GM12878 (cell line): ENCODE data around the gene MRTFB. TPM values are rescaled to one million over a fixed set of nuclear protein-coding genes. Genes with fewer than 3 reads are reported as not detected.

Experiments
- ATAC-seq: fragments of 200-7000 bp; cut with Tn5 transposase; 3 replicates; pipeline ENCODE4 v1.9.1; 2020; ENCODE audit warnings: mild to moderate bottlenecking, moderate library complexity
- BruUV-seq: library from RNA; stranded (reverse); fragments of 400-500 nt; replicated peaks from 2 replicates; lab custom pipeline; 2021; lab: Mats Ljungman, UMichigan
- CTCF ChIA-PET: fragments of 300-600 bp; sonication (Branson Sonifier 250); formaldehyde crosslinking; extraction: SDS; loops from one replicate; lab custom pipeline; 2021; ENCODE audit warnings: inconsistent platforms; lab: Yijun Ruan, JAX
- POLR2A ChIA-PET: fragments of 350-600 bp; formaldehyde crosslinking; extraction: SDS; loops from one replicate; lab custom pipeline; 2021; ENCODE audit warnings: inconsistent platforms; lab: Charles Lee
- RAD21 ChIA-PET: fragments of 300-600 bp; sonication (Branson Sonifier 250); formaldehyde crosslinking; loops from one replicate; lab custom pipeline; 2023; ENCODE audit warnings: antibody characterized with exemption; ENCODE audit not compliant: unreplicated experiment; lab: Charles Lee
- SMC1A ChIA-PET: fragments of 300-600 bp; sonication (Branson Sonifier 250); formaldehyde crosslinking; loops from one replicate; lab custom pipeline; 2023; ENCODE audit not compliant: unreplicated experiment, uncharacterized antibody; lab: Charles Lee
- DNase-seq: peaks from one replicate; pipeline ENCODE4 v3.0.0-alpha.2; 2011; ENCODE audit warnings: low read depth, low spot score
- FAIRE-seq: peaks from 3 replicates; lab custom pipeline; 2011; peaks lifted over from hg19 to GRCh38; lab: Jason Lieb, UNC
- H2AFZ ChIP-seq: 2 replicates; pipeline ENCODE4 v1.6.0; 2011; ENCODE audit warnings: low read depth, low read length, control low read depth; ENCODE audit not compliant: control insufficient read depth
- H3K27ac ChIP-seq: 2 replicates; pipeline ENCODE4 v1.5.1; 2011; ENCODE audit warnings: control low read depth; ENCODE audit not compliant: control insufficient read depth, insufficient read depth
- H3K27me3 ChIP-seq, 2 experiments: replicated peaks in 1 of 2; 2 replicates each; pipeline versions ENCODE4 v1.6.0 to v1.6.1; 2011; ENCODE audit warnings: low read length in 1 of 2; ENCODE audit not compliant: control insufficient read depth in 2 of 2, insufficient read depth in 2 of 2
- H3K36me3 ChIP-seq, 2 experiments: 2 replicates each; pipeline ENCODE4 v1.5.1; 2011; ENCODE audit warnings: low read length in 1 of 2; ENCODE audit not compliant: control insufficient read depth in 2 of 2, insufficient read depth in 2 of 2
- H3K4me1 ChIP-seq: 2 replicates; pipeline ENCODE4 v1.6.1; 2011; ENCODE audit warnings: mild to moderate bottlenecking, low read length, moderate library complexity, mixed read lengths; ENCODE audit not compliant: control insufficient read depth, insufficient read depth
- H3K4me2 ChIP-seq: 2 replicates; pipeline ENCODE4 v1.6.0; 2011; ENCODE audit warnings: control low read depth; ENCODE audit not compliant: control insufficient read depth, insufficient read depth
- H3K4me3 ChIP-seq: fragments of 200-600 bp; sonication (generic); 2 replicates; pipeline ENCODE4 v1.5.1; 2016
- H3K79me2 ChIP-seq: 2 replicates; pipeline ENCODE4 v1.6.0; 2011; ENCODE audit warnings: low read length; ENCODE audit not compliant: control insufficient read depth, insufficient read depth
- H3K9ac ChIP-seq: 2 replicates; pipeline ENCODE4 v1.8.0; 2011; ENCODE audit warnings: low read length, control low read depth, mixed read lengths; ENCODE audit not compliant: control insufficient read depth, insufficient read depth
- H3K9me3 ChIP-seq: replicated peaks from 3 replicates; pipeline ENCODE4 v1.5.1; 2011; ENCODE audit warnings: mild to moderate bottlenecking, low read length; ENCODE audit not compliant: control insufficient read depth, insufficient read depth
- H4K20me1 ChIP-seq: 2 replicates; pipeline ENCODE4 v1.6.0; 2011; ENCODE audit not compliant: control insufficient read depth, insufficient read depth
- ASH2L ChIP-seq: fragments of 300-600, 200-600 bp; sonication (generic); IDR thresholded peaks from 2 replicates; pipeline ENCODE4 v1.6.1; 2017; ENCODE audit warnings: low read depth, mild to moderate bottlenecking, borderline replicate concordance
- BRCA1 ChIP-seq: IDR thresholded peaks from 2 replicates; pipeline ENCODE4 v1.6.1; 2011; ENCODE audit warnings: low read depth, low read length, improper control_type of control experiment
- CREB1 ChIP-seq: IDR thresholded peaks from 2 replicates; pipeline ENCODE4 v1.6.1; 2012; ENCODE audit warnings: low read depth, mild to moderate bottlenecking, inconsistent platforms
- JUND ChIP-seq: IDR thresholded peaks from 2 replicates; pipeline ENCODE4 v1.6.1; 2012; ENCODE audit warnings: low read depth, mild to moderate bottlenecking, low read length, improper control_type of control experiment, moderate library complexity
- LARP7 ChIP-seq: fragments of 450-650 bp; IDR thresholded peaks from 2 replicates; pipeline ENCODE4 v1.6.1; 2017; ENCODE audit warnings: mild to moderate bottlenecking
- NR2F1 ChIP-seq: fragments of 450-650 bp; conservative IDR thresholded peaks from 2 replicates; pipeline ENCODE4 v1.6.1; 2017; ENCODE audit warnings: mild to moderate bottlenecking
- POU2F2 ChIP-seq: IDR thresholded peaks from 3 replicates; pipeline ENCODE4 v1.6.1; 2011; ENCODE audit warnings: low read depth, mild to moderate bottlenecking, low read length, borderline replicate concordance
- RELA ChIP-seq: fragments of 450-650 bp; IDR thresholded peaks from 2 replicates; pipeline ENCODE4 v1.8.0; 2014; ENCODE audit warnings: borderline replicate concordance; ENCODE audit not compliant: partially characterized antibody
- RUNX3 ChIP-seq: IDR thresholded peaks from 2 replicates; pipeline ENCODE4 v1.6.1; 2012; ENCODE audit warnings: low read length, inconsistent platforms
- TCF12 ChIP-seq: IDR thresholded peaks from 2 replicates; pipeline ENCODE4 v1.6.1; 2011; ENCODE audit warnings: low read depth, mild to moderate bottlenecking, low read length
- YBX1 ChIP-seq: fragments of 450-650 bp; IDR thresholded peaks from 2 replicates; pipeline ENCODE4 v1.6.1; 2016; ENCODE audit warnings: antibody characterized with exemption
- ZBED1 ChIP-seq: IDR thresholded peaks from 2 replicates; pipeline ENCODE4 v1.6.1; 2016; ENCODE audit warnings: borderline replicate concordance
- WGBS: methylation state at CpG from one replicate; pipeline ENCODE4 v1.1.6; 2016; ENCODE audit warnings: low lambda C conversion rate; ENCODE audit not compliant: insufficient replicate concordance, insufficient coverage; ENCODE audit errors: missing lambda C conversion rate; 5-methylcytosine and 5-hydroxymethylcytosine counted together
- in situ Hi-C: fragments of 300-500 bp; cut with MboI; formaldehyde crosslinking; loops from 9 replicates; pipeline ENCODE4 v1.14.3; 2018; ENCODE audit warnings: mixed read lengths
- intact Hi-C: fragments of 100-400 bp; cut with micrococcal nuclease; formaldehyde crosslinking; loops from one replicate; pipeline ENCODE4 v1.14.2; 2022; ENCODE audit not compliant: unreplicated experiment
- polyA plus RNA-seq, 11 experiments: library from polyadenylated mRNA; depleted of rRNA in 4 of 11; unstranded in 6 of 11; stranded (reverse) in 5 of 11; fragments of >200 nt; fragmentation: Nextera tagmentation in 4 of 11; fragmentation: Illumina TruSeq in 1 of 11; extraction: Ambion mirVana in 4 of 11; extraction: Trizol in 1 of 11; gene quantifications; 1 replicate in 1 of 11; 2 replicates in 10 of 11; pipeline versions ENCODE4 v1.2.1 to v1.2.3, GENCODE V29; 2011 to 2016; ENCODE audit warnings: inconsistent platforms in 2 of 11, missing spikeins in 2 of 11, low read depth in 1 of 11
- total RNA-seq, 4 experiments: library from RNA; depleted of rRNA in 3 of 4; stranded (reverse); fragments of >200 nt in 3 of 4; fragmentation: Illumina TruSeq in 1 of 4; extraction: Trizol in 1 of 4; gene quantifications; 2 replicates each; pipeline versions ENCODE4 v1.2.1 to v1.2.3, GENCODE V29; 2013 to 2021
- TF ChIP-seq, protein P1 (sequence below): fragments of 450-650 bp; formaldehyde crosslinking; IDR thresholded peaks from 2 replicates; pipeline ENCODE4 v1.5.0; 2022; ENCODE audit warnings: mild to moderate bottlenecking, missing genetic modification characterization
- TF ChIP-seq, protein P2 (sequence below): fragments of 150-350 bp; IDR thresholded peaks from 2 replicates; pipeline ENCODE4 v1.6.1; 2016; ENCODE audit warnings: low read depth, low read length
- TF ChIP-seq, protein P3 (sequence below): fragments of 450-650 bp; IDR thresholded peaks from 2 replicates; pipeline ENCODE4 v1.6.1; 2014; ENCODE audit warnings: mild to moderate bottlenecking

MRTFB gene
- total and polyA plus RNA-seq, 10 of the 15 experiments (the other 5 are each of a cell fraction or from before 2014, with no cell fraction given): 2.1 to 14.3 (median 8.0) TPM

DNA sequence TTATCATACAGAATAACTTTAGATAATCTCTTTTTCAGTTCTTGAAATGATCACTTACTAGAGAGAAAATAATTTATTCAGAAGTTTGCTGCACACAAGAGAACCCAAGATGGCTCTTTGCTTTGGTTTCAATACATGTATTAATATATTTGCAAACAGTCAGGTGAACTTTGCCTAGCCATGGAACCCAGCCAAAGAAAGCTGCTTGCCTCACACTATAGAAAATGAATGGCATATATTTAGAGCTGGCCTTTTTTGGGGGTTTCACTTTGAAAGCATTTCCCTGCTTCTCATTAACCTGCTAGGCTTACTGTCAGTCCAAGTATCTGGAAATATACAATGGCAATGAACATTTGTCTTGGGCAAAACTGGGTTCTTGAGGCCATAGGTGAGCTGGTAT is 75.3 kb downstream of the MRTFB start (continued):
- TF ChIP-seq RUNX3 (no peak), POU2F2 (no peak), RELA (no peak), LARP7 (no peak), BRCA1 (no peak)

DNA sequence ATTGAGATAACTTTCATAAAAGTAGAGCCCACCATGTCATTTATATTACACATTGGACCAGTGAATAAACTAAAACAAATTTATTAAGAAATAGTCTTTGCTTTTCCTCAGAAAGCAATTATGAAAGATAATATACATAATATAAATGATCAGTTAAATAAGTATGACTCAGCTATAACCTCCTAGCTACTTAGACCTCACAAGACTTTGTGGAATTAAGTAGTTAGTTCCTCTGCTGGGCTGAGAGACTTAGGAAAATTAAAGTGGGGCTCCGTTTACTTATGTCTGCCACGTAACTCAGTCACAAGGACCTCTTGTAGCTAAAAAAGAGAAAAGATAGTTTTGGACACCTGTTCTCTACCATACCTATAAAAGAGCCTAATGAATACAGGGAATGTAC is 76.9 kb downstream of the MRTFB start:
- Histone ChIP-seq H2AFZ (no peak overlapping the region), H3K27me3 (no peaks in the 10 kb centered on the region), H3K4me2 (no peak overlapping the region), H3K9ac (no peak overlapping the region), H3K79me2 (no peaks in the 10 kb centered on the region), H3K36me3 (no peaks in the 10 kb centered on the region), H3K27ac (no peak overlapping the region), H3K4me3 (no peak overlapping the region), H3K9me3 (no peaks in the 10 kb centered on the region), H3K4me1 (peaks cover 11% of the 10 kb centered on the region), H4K20me1 (no peaks in the 10 kb centered on the region)
- ChIA-PET CTCF (interaction anchor here (0.7 to 1.9 kb wide), 3 partner anchors 10 to 224 kb away, joined by 3 to 5 read pairs (median 4); no protein-coding TSS in a partner anchor), SMC1A (interaction anchor here (0.8 to 3.6 kb wide), 8 partner anchors 9 to 121 kb away, joined by 3 to 16 read pairs (median 3); no protein-coding TSS in a partner anchor), POLR2A (no interaction called here), RAD21 (no interaction called here)
- FAIRE-seq: no peak
- BruUV-seq: no TSS peak
- in situ Hi-C loops (no loop called here), intact Hi-C loops (no loop called here)
- ATAC-seq: no peak
- no peak for DNase-seq
- WGBS: 98% methylated on average over 2 of the region's 2 CpGs
- TF ChIP-seq NR2F1 (no peak), CREB1 (no peak), JUND (no peak), YBX1 (no peak), ASH2L (no peak), TCF12 (no peak), ZBED1 (no peak)
- TF ChIP-seq, protein P1, sequence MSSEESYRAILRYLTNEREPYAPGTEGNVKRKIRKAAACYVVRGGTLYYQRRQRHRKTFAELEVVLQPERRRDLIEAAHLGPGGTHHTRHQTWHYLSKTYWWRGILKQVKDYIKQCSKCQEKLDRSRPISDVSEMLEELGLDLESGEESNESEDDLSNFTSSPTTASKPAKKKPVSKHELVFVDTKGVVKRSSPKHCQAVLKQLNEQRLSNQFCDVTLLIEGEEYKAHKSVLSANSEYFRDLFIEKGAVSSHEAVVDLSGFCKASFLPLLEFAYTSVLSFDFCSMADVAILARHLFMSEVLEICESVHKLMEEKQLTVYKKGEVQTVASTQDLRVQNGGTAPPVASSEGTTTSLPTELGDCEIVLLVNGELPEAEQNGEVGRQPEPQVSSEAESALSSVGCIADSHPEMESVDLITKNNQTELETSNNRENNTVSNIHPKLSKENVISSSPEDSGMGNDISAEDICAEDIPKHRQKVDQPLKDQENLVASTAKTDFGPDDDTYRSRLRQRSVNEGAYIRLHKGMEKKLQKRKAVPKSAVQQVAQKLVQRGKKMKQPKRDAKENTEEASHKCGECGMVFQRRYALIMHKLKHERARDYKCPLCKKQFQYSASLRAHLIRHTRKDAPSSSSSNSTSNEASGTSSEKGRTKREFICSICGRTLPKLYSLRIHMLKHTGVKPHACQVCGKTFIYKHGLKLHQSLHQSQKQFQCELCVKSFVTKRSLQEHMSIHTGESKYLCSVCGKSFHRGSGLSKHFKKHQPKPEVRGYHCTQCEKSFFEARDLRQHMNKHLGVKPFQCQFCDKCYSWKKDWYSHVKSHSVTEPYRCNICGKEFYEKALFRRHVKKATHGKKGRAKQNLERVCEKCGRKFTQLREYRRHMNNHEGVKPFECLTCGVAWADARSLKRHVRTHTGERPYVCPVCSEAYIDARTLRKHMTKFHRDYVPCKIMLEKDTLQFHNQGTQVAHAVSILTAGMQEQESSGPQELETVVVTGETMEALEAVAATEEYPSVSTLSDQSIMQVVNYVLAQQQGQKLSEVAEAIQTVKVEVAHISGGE (CRISPR knock-in tag): no peak
- TF ChIP-seq, protein P2, sequence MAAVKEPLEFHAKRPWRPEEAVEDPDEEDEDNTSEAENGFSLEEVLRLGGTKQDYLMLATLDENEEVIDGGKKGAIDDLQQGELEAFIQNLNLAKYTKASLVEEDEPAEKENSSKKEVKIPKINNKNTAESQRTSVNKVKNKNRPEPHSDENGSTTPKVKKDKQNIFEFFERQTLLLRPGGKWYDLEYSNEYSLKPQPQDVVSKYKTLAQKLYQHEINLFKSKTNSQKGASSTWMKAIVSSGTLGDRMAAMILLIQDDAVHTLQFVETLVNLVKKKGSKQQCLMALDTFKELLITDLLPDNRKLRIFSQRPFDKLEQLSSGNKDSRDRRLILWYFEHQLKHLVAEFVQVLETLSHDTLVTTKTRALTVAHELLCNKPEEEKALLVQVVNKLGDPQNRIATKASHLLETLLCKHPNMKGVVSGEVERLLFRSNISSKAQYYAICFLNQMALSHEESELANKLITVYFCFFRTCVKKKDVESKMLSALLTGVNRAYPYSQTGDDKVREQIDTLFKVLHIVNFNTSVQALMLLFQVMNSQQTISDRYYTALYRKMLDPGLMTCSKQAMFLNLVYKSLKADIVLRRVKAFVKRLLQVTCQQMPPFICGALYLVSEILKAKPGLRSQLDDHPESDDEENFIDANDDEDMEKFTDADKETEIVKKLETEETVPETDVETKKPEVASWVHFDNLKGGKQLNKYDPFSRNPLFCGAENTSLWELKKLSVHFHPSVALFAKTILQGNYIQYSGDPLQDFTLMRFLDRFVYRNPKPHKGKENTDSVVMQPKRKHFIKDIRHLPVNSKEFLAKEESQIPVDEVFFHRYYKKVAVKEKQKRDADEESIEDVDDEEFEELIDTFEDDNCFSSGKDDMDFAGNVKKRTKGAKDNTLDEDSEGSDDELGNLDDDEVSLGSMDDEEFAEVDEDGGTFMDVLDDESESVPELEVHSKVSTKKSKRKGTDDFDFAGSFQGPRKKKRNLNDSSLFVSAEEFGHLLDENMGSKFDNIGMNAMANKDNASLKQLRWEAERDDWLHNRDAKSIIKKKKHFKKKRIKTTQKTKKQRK: no peak
- TF ChIP-seq, protein P3, sequence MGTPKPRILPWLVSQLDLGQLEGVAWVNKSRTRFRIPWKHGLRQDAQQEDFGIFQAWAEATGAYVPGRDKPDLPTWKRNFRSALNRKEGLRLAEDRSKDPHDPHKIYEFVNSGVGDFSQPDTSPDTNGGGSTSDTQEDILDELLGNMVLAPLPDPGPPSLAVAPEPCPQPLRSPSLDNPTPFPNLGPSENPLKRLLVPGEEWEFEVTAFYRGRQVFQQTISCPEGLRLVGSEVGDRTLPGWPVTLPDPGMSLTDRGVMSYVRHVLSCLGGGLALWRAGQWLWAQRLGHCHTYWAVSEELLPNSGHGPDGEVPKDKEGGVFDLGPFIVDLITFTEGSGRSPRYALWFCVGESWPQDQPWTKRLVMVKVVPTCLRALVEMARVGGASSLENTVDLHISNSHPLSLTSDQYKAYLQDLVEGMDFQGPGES: no peak
